Iris pigment epithelial cell (primary cell): ENCODE measurements around the gene GPR137B.

Experiments used
- DNase-seq: peaks from one replicate; pipeline ENCODE4 v3.0.0-alpha.2; 2011; ENCODE audit warnings: low read depth

GPR137B gene

GRCh38 chr1:236258114-236258622 lies 115.8 kb downstream of the GPR137B start:
- no peak for DNase-seq
